WERI-Rb-1 (cell line): ENCODE data around the gene GABRA5.

Source experiments
- DNase-seq: peaks from one replicate; pipeline ENCODE4 v3.0.0-alpha.2; 2020
- H3K27ac ChIP-seq: fragments of 250-450 bp; sonication (Bioruptor Pico); 2 replicates; pipeline ENCODE4 v1.5.1; 2020; ENCODE audit warnings: mild to moderate bottlenecking, moderate library complexity
- H3K27me3 ChIP-seq: fragments of 250-450 bp; sonication (Bioruptor Pico); 2 replicates; pipeline ENCODE4 v1.5.1; 2021; ENCODE audit warnings: mild to moderate bottlenecking, low read depth, moderate library complexity; ENCODE audit not compliant: insufficient read depth, severe bottlenecking
- H3K36me3 ChIP-seq: fragments of 250-450 bp; sonication (Bioruptor Pico); 2 replicates; pipeline ENCODE4 v1.5.1; 2020; ENCODE audit warnings: mild to moderate bottlenecking, moderate library complexity
- H3K4me3 ChIP-seq: 2 replicates; pipeline ENCODE4 v1.5.1; 2011; ENCODE audit warnings: low read depth, mild to moderate bottlenecking, control low read depth, low read length
- H3K9me3 ChIP-seq: fragments of 250-450 bp; sonication (Bioruptor Pico); 2 replicates; pipeline ENCODE4 v1.5.1; 2021; ENCODE audit warnings: mild to moderate bottlenecking, moderate library complexity; ENCODE audit not compliant: severe bottlenecking
- CTCF ChIP-seq: IDR thresholded peaks from 2 replicates; pipeline ENCODE4 v1.5.1; 2011; ENCODE audit warnings: low read depth, mild to moderate bottlenecking, control low read depth, inconsistent platforms, low read length

Gene GABRA5

GRCh38 chr15:26985050-26985449, 118.2 kb downstream of the GABRA5 start:
- DNase-seq, result no peak
- Histone ChIP-seq H3K27ac (no peak overlapping the region), H3K27me3 (no peaks in the 10 kb centered on the region), H3K4me3 (no peak overlapping the region), H3K9me3 (no peaks in the 10 kb centered on the region), H3K36me3 (no peaks in the 10 kb centered on the region)
- TF ChIP-seq CTCF, result no peak

GRCh38 chr15:26996250-26996649, 129.4 kb downstream of the GABRA5 start:
- TF ChIP-seq CTCF, result no peak
- Histone ChIP-seq H3K4me3 (no peak overlapping the region), H3K9me3 (no peaks in the 10 kb centered on the region), H3K27me3 (no peaks in the 10 kb centered on the region), H3K36me3 (no peaks in the 10 kb centered on the region), H3K27ac (no peak overlapping the region)
- DNase-seq, result no peak
